ENCODE results near the gene TCF4.

Gene TCF4

DNA sequence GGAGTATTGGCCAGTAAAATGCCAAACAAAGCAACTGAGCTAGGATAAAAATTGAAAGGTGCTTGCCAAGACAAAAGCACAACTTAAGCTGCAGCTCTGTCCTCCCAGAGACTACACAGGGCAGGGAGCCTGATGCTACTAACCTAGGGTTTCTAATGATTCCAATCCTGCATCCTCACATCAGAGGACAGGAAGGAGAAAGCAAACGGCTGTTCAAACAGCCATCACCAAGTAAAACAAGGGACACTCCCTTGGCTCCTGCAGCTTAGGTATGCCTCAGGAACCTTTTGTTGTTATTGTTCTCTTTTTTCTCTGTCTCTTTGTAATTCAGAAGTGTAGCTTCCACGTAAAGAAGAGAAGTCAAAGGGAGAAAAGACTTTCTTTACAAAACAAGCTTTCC, 99.5 kb downstream of the TCF4 start:
- TF ChIP-seq, protein P1, sequence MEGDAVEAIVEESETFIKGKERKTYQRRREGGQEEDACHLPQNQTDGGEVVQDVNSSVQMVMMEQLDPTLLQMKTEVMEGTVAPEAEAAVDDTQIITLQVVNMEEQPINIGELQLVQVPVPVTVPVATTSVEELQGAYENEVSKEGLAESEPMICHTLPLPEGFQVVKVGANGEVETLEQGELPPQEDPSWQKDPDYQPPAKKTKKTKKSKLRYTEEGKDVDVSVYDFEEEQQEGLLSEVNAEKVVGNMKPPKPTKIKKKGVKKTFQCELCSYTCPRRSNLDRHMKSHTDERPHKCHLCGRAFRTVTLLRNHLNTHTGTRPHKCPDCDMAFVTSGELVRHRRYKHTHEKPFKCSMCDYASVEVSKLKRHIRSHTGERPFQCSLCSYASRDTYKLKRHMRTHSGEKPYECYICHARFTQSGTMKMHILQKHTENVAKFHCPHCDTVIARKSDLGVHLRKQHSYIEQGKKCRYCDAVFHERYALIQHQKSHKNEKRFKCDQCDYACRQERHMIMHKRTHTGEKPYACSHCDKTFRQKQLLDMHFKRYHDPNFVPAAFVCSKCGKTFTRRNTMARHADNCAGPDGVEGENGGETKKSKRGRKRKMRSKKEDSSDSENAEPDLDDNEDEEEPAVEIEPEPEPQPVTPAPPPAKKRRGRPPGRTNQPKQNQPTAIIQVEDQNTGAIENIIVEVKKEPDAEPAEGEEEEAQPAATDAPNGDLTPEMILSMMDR (IDR thresholded peaks at IDR 0.05) = no peak

DNA sequence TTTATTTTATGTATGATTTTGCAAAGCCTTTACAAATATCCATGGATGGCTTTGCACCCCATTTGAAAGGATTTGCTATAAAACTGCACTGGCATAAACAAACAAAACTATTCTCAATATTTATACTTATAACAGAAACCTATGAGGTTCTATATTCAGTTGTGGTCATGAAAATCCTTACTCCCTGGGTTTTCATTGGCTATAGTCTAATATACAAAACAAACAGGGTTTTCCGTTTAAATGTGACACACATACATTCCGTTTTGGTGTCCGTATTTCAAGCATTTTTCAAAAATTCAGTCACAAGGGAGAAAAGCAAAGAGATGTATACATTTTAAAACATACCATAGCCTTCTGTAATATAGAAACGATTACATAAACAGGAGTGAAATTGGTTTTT, 100.0 kb downstream of the TCF4 start:
- TF ChIP-seq, protein P1 (IDR thresholded peaks at IDR 0.05) = no peak

- TF ChIP-seq, protein P1 (IDR thresholded peaks at IDR 0.05) = no peak
Measured at GRCh38 chr18:55486936-55487335, 101.1 kb downstream of the TCF4 start.

- TF ChIP-seq, protein P1 (IDR thresholded peaks at IDR 0.05) = no peak
Measured at GRCh38 chr18:55485666-55486065, 102.3 kb downstream of the TCF4 start.

DNA sequence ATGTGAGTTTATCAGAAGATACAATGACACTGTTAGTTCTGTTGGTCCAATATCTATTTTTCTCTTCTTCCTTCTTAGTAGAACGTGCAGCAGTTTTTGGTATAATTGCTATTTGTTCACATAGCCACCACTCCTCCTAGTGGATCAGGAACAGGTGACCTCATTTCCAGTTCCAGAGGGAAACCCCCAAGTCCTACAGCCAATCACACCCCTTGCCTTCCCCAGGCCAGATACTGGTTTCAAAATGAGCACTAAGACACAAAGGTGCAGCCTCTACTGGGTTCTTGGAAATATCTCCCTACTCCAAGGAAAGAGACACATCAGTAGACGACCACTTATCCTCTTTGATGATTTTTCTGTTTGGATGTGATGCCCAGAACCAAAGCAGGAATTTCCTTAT, 103.2 kb downstream of the TCF4 start:
- TF ChIP-seq, protein P1 (IDR thresholded peaks at IDR 0.05) = no peak

- TF ChIP-seq, protein P1 (IDR thresholded peaks at IDR 0.05) = no peak
Measured at GRCh38 chr18:55483266-55483871, 104.6 kb downstream of the TCF4 start.

GRCh38 chr18:55479656-55480420, 108.2 kb downstream of the TCF4 start:
- TF ChIP-seq, protein P1 (IDR thresholded peaks at IDR 0.05) = no peak

All from LNCAP (cell line).